ENCODE data around the gene RNF144A.

Gene RNF144A

DNA sequence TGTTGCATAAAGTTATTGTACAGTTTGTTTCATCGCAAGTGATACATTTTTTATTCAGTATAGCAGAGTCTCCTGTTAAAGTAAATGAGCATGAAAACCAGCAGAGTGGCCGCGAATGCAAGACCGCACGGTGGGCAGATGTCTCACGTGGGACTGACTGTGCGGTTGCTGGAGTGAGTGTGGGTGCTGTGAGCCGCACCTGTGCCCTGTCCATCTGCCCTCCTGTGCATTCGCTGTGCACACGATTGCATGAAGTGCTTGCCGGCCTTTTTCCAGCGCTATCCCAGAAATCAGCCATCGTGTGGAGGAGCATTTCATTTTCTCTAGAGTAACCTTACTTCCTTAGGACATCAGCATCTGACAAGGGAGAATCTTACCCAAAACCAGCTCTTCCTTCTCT, 118.7 kb downstream of the RNF144A start:
- no peak overlapping the region for H3K4me3 ChIP-seq (ENCODE audit: low read depth, low read length)
- TF ChIP-seq, protein P1, sequence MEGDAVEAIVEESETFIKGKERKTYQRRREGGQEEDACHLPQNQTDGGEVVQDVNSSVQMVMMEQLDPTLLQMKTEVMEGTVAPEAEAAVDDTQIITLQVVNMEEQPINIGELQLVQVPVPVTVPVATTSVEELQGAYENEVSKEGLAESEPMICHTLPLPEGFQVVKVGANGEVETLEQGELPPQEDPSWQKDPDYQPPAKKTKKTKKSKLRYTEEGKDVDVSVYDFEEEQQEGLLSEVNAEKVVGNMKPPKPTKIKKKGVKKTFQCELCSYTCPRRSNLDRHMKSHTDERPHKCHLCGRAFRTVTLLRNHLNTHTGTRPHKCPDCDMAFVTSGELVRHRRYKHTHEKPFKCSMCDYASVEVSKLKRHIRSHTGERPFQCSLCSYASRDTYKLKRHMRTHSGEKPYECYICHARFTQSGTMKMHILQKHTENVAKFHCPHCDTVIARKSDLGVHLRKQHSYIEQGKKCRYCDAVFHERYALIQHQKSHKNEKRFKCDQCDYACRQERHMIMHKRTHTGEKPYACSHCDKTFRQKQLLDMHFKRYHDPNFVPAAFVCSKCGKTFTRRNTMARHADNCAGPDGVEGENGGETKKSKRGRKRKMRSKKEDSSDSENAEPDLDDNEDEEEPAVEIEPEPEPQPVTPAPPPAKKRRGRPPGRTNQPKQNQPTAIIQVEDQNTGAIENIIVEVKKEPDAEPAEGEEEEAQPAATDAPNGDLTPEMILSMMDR (IDR thresholded peaks at IDR 0.05; ENCODE audit: low read depth, low read length): no peak

DNA sequence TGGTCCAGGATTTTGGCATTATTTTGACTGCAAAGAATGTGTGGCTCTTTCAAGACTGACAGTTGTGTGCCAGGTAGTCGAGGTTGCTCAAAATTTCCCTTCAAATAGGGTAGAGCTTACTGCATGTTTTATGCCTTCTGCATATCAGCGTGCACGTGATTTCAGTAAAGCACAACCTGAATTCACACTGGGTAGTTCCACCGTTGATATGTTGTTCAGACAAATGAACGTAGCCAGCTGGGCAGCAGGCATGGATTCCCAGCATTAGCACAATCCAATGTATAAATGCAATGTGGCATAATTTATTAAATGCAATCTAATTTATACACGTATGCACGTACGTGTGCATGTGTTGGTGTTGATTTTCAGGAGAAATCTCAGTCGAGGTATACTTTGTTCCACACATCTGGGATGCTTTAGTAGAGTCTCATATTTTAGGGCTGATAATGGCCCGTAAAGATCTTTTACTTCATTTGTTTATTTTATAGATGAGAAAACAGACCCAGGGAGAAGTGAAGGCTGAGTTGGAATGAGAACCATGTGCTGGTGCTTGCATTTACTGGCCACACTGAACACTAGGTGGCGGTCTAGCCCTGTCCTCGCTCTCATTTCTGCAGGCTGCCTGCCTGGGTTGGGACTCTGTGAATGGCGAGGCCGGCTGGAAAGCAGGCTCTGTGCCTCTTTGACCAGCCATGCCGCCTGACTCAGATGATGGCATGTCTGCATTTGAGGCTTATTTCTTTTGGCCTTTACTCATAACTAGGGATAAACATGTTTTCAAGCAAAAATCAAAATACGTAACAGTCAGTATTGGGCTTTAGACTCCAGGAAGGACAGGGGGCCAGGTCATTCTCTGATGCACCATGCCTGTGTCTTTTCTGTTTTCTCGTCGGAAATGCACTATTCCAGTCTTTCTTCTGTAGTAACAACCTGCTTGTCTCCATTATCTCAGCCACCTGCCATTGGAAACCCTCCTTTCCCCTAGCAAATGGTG, 120.4 kb downstream of the RNF144A start:
- TF ChIP-seq, protein P1 (IDR thresholded peaks at IDR 0.05; ENCODE audit: low read depth, low read length): no peak
- no peak overlapping the region for H3K4me3 ChIP-seq (ENCODE audit: low read depth, low read length)

DNA sequence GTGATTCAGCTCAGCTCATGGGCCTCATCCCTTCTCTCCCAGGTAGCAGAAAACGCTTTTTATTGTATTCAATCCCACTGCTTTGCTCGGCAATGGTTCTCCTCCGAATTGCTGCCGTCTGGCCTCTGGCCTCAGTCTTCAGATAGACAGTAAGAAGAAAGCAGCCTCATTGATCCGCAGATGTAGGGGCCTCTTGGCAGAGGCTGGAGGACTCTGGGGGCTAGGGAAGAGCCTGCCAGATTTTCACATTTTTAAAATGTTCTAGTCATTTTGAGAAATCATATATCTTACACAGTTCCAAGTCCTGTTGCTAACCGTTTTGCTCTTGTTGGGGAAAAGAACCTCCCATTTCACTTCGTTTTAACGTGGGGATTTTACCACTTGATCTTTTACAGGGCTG, 123.3 kb downstream of the RNF144A start:
- TF ChIP-seq, protein P1 (IDR thresholded peaks at IDR 0.05; ENCODE audit: low read depth, low read length): no peak
- H3K4me3 ChIP-seq (ENCODE audit: low read depth, low read length): no peak overlapping the region

DNA sequence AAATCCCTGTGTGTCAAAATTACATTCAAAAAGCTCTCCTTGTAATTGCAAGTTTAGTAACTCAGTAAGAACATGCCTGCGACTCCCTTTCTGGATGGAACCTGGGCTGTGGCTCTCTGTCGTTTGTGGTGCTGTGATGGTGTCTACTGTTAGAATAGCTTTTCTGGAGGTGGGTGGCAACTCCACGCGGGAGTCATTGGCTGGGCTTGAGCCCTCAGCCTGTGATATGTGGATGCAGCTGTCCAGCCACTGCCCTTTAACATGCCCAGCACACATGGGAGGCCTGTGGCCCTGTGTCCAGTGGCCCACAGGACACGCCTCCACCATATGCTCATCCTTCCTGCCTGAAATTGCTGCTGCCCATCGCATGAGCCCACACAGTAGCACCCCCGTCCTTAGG, 124.2 kb downstream of the RNF144A start:
- no peak overlapping the region for H3K4me3 ChIP-seq (ENCODE audit: low read depth, low read length)
- TF ChIP-seq, protein P1 (IDR thresholded peaks at IDR 0.05; ENCODE audit: low read depth, low read length): no peak

DNA sequence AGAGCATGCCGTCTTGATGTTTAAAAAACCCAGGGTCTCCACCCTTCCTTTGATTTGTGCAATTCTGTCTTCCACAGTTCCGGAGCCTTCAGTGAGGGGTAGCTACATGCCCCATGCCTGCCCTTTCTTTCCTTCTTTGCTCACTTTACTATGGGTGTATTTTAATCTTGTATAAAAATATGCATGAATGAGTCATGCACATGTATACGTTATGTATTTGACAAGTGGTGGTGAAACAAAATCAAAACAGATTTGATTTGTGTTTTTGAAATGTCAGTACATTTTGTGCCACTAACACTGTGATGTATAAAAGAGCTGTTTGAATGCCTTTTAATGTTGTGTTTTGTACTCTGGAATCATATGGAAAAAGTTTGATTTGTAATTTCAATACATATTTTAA, 126.5 kb downstream of the RNF144A start:
- no peak overlapping the region for H3K4me3 ChIP-seq (ENCODE audit: low read depth, low read length)
- TF ChIP-seq, protein P1 (IDR thresholded peaks at IDR 0.05; ENCODE audit: low read depth, low read length): no peak

DNA sequence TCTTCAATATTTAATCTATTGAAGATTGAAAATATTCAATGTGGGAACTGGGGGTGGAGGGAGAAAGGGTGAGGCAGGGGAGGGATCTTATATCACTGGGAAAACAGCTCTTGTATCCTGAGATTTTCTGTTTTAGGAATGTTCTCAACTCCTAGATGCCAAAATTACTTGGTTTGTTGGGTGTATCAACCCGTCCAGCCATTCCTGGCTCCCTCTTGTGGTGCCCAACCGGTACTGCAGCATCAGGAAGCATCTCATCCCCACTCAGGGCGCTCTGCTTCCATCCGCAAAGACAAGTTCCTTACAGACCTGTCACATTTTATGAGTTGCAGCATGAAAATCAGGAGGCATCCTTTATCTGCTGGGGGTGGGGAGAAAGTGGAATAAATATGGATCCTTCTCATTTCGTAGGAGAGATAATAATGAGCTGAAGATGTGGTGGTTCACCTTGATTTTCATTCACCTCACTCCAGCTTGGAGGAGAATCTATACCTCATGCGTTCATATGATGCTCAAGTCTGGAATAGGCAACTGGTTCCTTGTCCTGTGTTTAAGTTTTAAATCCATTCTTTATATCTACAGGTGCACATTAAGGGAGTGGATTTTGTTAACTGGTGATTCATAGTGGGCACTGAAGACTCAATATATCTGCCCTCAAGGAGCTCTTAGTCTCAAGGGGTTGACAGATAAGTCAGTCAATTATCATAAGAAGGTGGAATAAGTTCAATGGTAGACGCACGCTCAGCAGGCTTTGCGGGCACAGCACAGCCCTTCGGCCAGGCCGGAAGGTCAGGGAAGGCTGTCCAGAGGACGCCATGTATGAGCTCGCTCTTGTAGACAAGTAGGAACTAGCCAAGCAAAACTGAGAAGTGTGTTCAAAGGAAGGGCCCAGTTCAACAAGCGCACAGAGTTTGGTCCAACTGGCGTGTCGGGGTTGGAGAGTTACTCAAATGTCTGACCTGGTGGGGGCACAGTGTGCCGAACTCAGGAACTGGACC, 127.3 kb downstream of the RNF144A start:
- TF ChIP-seq, protein P1 (IDR thresholded peaks at IDR 0.05; ENCODE audit: low read depth, low read length): peak; percentile 68
- H3K4me3 ChIP-seq (ENCODE audit: low read depth, low read length): no peak overlapping the region

All from WI38 (cell line).